HepG2 (cell line): ENCODE measurements around the gene KANK3. TPM values are rescaled to one million over a fixed set of nuclear protein-coding genes. Genes with fewer than 3 reads are reported as not detected.

ENCODE experiments used
- ATAC-seq: fragments of 200-7000 bp; cut with Tn5 transposase; 3 replicates; pipeline ENCODE4 v1.9.1; 2020; ENCODE audit warnings: mild to moderate bottlenecking, moderate library complexity
- BruUV-seq: library from RNA; stranded (reverse); fragments of 400-500 nt; replicated peaks from 2 replicates; lab custom pipeline; 2021; lab: Mats Ljungman, UMichigan
- CTCF ChIA-PET: fragments of 300-600 bp; formaldehyde crosslinking; extraction: SDS; loops from one replicate; lab custom pipeline; 2021; ENCODE audit warnings: low total read pairs, inconsistent platforms, low intra/inter-chr PET ratio; lab: Yijun Ruan, JAX
- POLR2A ChIA-PET: fragments of 350-600 bp; sonication (Branson Sonifier 250); formaldehyde crosslinking; loops from one replicate; lab custom pipeline; 2020; ENCODE audit warnings: antibody characterized with exemption, inconsistent platforms; lab: Yijun Ruan, JAX
- DNase-seq: peaks from one replicate; pipeline ENCODE4 v3.0.0-alpha.2; 2015; ENCODE audit warnings: low spot score
- FAIRE-seq: peaks from 3 replicates; lab custom pipeline; 2011; peaks lifted over from hg19 to GRCh38; lab: Jason Lieb, UNC
- H2AFZ ChIP-seq: one replicate; pipeline ENCODE4 v1.6.1; 2011; ENCODE audit warnings: low read length, inconsistent platforms
- H3K27ac ChIP-seq: fragments of 300-600 bp; 3 replicates; pipeline ENCODE4 v1.8.0; 2011; ENCODE audit warnings: mixed run types, mild to moderate bottlenecking, mixed read lengths, low read length, inconsistent platforms; ENCODE audit not compliant: insufficient read depth; ENCODE audit errors: extremely low read length
- H3K27me3 ChIP-seq, 2 experiments: fragments of 200-600 bp in 1 of 2; 2 replicates in 1 of 2; 3 replicates in 1 of 2; pipeline versions ENCODE4 v1.6.0 to v1.8.0; 2011; ENCODE audit warnings: low read length in 2 of 2, mild to moderate bottlenecking in 2 of 2, moderate library complexity in 2 of 2, inconsistent platforms in 1 of 2; ENCODE audit not compliant: insufficient read depth in 2 of 2, control insufficient read depth in 1 of 2
- H3K36me3 ChIP-seq, 2 experiments: fragments of 200-600 bp in 1 of 2; replicated peaks in 1 of 2; 2 replicates in 1 of 2; 3 replicates in 1 of 2; pipeline versions ENCODE4 v1.5.1 to v1.8.0; 2011; ENCODE audit warnings: low read length in 2 of 2, inconsistent platforms in 1 of 2; ENCODE audit not compliant: insufficient read depth in 2 of 2, control insufficient read depth in 1 of 2
- H3K4me1 ChIP-seq: 2 replicates; pipeline ENCODE4 v1.5.1; 2012; ENCODE audit warnings: low read length, inconsistent platforms; ENCODE audit not compliant: insufficient read depth
- H3K4me2 ChIP-seq: 2 replicates; pipeline ENCODE4 v1.6.0; 2011; ENCODE audit warnings: low read depth, low read length, inconsistent platforms
- H3K4me3 ChIP-seq, 3 experiments: fragments of 200-600 bp in 1 of 3; sonication (generic), shearing (Covaris generic) in 1 of 3; replicated peaks in 1 of 3; 2 replicates each; pipeline ENCODE4 v1.5.1; 2011 to 2016; ENCODE audit warnings: low read length in 3 of 3, inconsistent platforms in 2 of 3, low read depth in 2 of 3, mild to moderate bottlenecking in 2 of 3, control low read depth in 1 of 3, mixed read lengths in 1 of 3; ENCODE audit not compliant: insufficient read depth in 1 of 3
- H3K79me2 ChIP-seq: one replicate; pipeline ENCODE4 v1.6.1; 2011; ENCODE audit warnings: low read length, inconsistent platforms; ENCODE audit not compliant: insufficient read depth
- H3K9ac ChIP-seq: 2 replicates; pipeline ENCODE4 v1.6.0; 2011; ENCODE audit warnings: mild to moderate bottlenecking, low read depth, low read length, inconsistent platforms; ENCODE audit not compliant: insufficient read depth
- H3K9me3 ChIP-seq: 2 replicates; pipeline ENCODE4 v1.5.1; 2012; ENCODE audit warnings: mild to moderate bottlenecking, low read length
- H4K20me1 ChIP-seq: 2 replicates; pipeline ENCODE4 v1.6.0; 2011; ENCODE audit warnings: inconsistent platforms, mild to moderate bottlenecking, low read length, moderate library complexity; ENCODE audit not compliant: insufficient read depth
- AGO2 ChIP-seq: fragments of 200-400 bp; formaldehyde crosslinking; optimal IDR thresholded peaks from 2 replicates; pipeline ENCODE3; 2017; ENCODE audit warnings: mild to moderate bottlenecking, low read depth, low read length, moderate library complexity
- ARNT2 ChIP-seq: sonication (generic); formaldehyde crosslinking; IDR thresholded peaks from 2 replicates; pipeline ENCODE4 v1.8.0; 2022; ENCODE audit warnings: mild to moderate bottlenecking, low read depth, missing genetic modification reagents, moderate library complexity
- ASH2L ChIP-seq: fragments of 300-600, 200-600 bp; sonication (generic); IDR thresholded peaks from 2 replicates; pipeline ENCODE4 v1.7.0; 2017; ENCODE audit warnings: low read depth, mild to moderate bottlenecking, moderate library complexity, mixed read lengths, low read length; ENCODE audit not compliant: insufficient read length
- BCLAF1 ChIP-seq: fragments of 450-650 bp; IDR thresholded peaks from 2 replicates; pipeline ENCODE4 v1.6.1; 2017; ENCODE audit warnings: mild to moderate bottlenecking
- DMAP1 ChIP-seq: IDR thresholded peaks from 2 replicates; pipeline ENCODE4 v1.6.1; 2016
- EP300 ChIP-seq, 3 experiments: sonication (generic) in 1 of 3; formaldehyde crosslinking in 1 of 3; IDR thresholded peaks; 2 replicates each; pipeline versions ENCODE4 v1.5.1 to v1.6.1; 2011 to 2020; ENCODE audit warnings: low read depth in 2 of 3, low read length in 2 of 3, borderline replicate concordance in 1 of 3, improper control_type of control experiment in 1 of 3, mild to moderate bottlenecking in 1 of 3, missing genetic modification reagents in 1 of 3, moderate library complexity in 1 of 3
- HNRNPK ChIP-seq: fragments of 200-400 bp; formaldehyde crosslinking; IDR thresholded peaks from 2 replicates; pipeline ENCODE4 v1.6.1; 2018; ENCODE audit warnings: low read length, low read depth, moderate library complexity, mild to moderate bottlenecking; ENCODE audit not compliant: poor library complexity, severe bottlenecking
- HNRNPUL1 ChIP-seq: fragments of 200-400 bp; formaldehyde crosslinking; IDR thresholded peaks from 2 replicates; pipeline ENCODE4 v1.6.1; 2017; ENCODE audit warnings: low read depth, mild to moderate bottlenecking, low read length, moderate library complexity
- PHF8 ChIP-seq: sonication (generic); formaldehyde crosslinking; IDR thresholded peaks from 2 replicates; pipeline ENCODE4 v1.5.0; 2020; ENCODE audit warnings: missing genetic modification reagents
- POLR2A ChIP-seq, 2 experiments: IDR thresholded peaks; 2 replicates each; pipeline ENCODE4 v1.6.1; 2011; ENCODE audit warnings: low read depth in 2 of 2, low read length in 2 of 2, mild to moderate bottlenecking in 1 of 2, moderate library complexity in 1 of 2; ENCODE audit not compliant: insufficient read depth in 1 of 2
- POLR2AphosphoS2 ChIP-seq: IDR thresholded peaks from 2 replicates; pipeline ENCODE4 v1.6.1; 2011; ENCODE audit warnings: low read depth, low read length, improper control_type of control experiment
- RBM39 ChIP-seq: fragments of 200-400 bp; formaldehyde crosslinking; IDR thresholded peaks from one replicate; pipeline ENCODE4 v1.6.1; 2018; ENCODE audit warnings: antibody characterized with exemption, mild to moderate bottlenecking, low read depth, low read length; ENCODE audit not compliant: poor library complexity, severe bottlenecking
- SNAPC5 ChIP-seq: sonication (generic); formaldehyde crosslinking; IDR thresholded peaks from 2 replicates; pipeline ENCODE4 v1.8.1; 2023; ENCODE audit warnings: mild to moderate bottlenecking, missing genetic modification reagents, borderline replicate concordance
- SP1 ChIP-seq, 2 experiments: fragments of 450-650 bp in 1 of 2; sonication (generic) in 1 of 2; formaldehyde crosslinking in 1 of 2; IDR thresholded peaks; 2 replicates each; pipeline versions ENCODE4 v1.4.0 to v1.6.1; 2016 to 2020; ENCODE audit warnings: missing genetic modification reagents in 1 of 2
- SP5 ChIP-seq: IDR thresholded peaks from 2 replicates; pipeline ENCODE4 v1.6.1; 2016; ENCODE audit warnings: low read depth, borderline replicate concordance
- SPEN ChIP-seq: sonication (generic); formaldehyde crosslinking; IDR thresholded peaks from 2 replicates; pipeline ENCODE4 v1.5.1; 2020; ENCODE audit warnings: low read depth, mild to moderate bottlenecking, missing genetic modification reagents
- TGIF2 ChIP-seq: IDR thresholded peaks from 2 replicates; pipeline ENCODE4 v1.6.1; 2016; ENCODE audit warnings: control low read depth, missing compliant biosample characterization
- ZFX ChIP-seq: sonication (generic); formaldehyde crosslinking; IDR thresholded peaks from 2 replicates; pipeline ENCODE4 v1.4.0; 2020; ENCODE audit warnings: mild to moderate bottlenecking, low read depth, missing genetic modification reagents, moderate library complexity
- ZFY ChIP-seq: sonication (generic); formaldehyde crosslinking; IDR thresholded peaks from 2 replicates; pipeline ENCODE4 v1.4.0; 2020; ENCODE audit warnings: missing genetic modification reagents
- ZNF558 ChIP-seq: sonication (generic); formaldehyde crosslinking; IDR thresholded peaks from 2 replicates; pipeline ENCODE4 v1.9.0; 2022; ENCODE audit warnings: mild to moderate bottlenecking, missing genetic modification reagents, borderline replicate concordance
- ZNF83 ChIP-seq: sonication (generic); formaldehyde crosslinking; IDR thresholded peaks from 2 replicates; pipeline ENCODE4 v1.4.0; 2020; ENCODE audit warnings: missing genetic modification reagents, mild to moderate bottlenecking, borderline replicate concordance
- ZSCAN21 ChIP-seq: sonication (generic); formaldehyde crosslinking; IDR thresholded peaks from 2 replicates; pipeline ENCODE4 v1.8.0; 2022; ENCODE audit warnings: mild to moderate bottlenecking, missing genetic modification reagents, moderate library complexity, borderline replicate concordance
- WGBS: methylation state at CpG from one replicate; pipeline ENCODE4 v1.1.6; 2017; ENCODE audit warnings: low lambda C conversion rate; 5-methylcytosine and 5-hydroxymethylcytosine counted together
- in situ Hi-C: cut with HindIII; loops from 2 replicates; pipeline ENCODE4 v1.10.0; 2017; ENCODE audit warnings: low pct_unique_long_range_greater_than_20kb; ENCODE audit not compliant: extremely low pct_ligation_motif_present
- intact Hi-C: fragments of 100-400 bp; cut with micrococcal nuclease; formaldehyde crosslinking; loops from one replicate; pipeline ENCODE4 v1.10.0; 2022; ENCODE audit not compliant: unreplicated experiment
- polyA plus RNA-seq, 8 experiments: library from polyadenylated mRNA; depleted of rRNA in 3 of 8; stranded (reverse) in 7 of 8; unstranded in 1 of 8; fragments of >200 nt; fragmentation: Illumina TruSeq in 4 of 8; extraction: Trizol in 4 of 8; gene quantifications; 2 replicates each; pipeline versions ENCODE4 v1.2.1 to v1.2.3, GENCODE V29; 2011 to 2016; ENCODE audit warnings: low read depth in 4 of 8, missing spikeins in 1 of 8, mixed read lengths in 1 of 8; ENCODE audit not compliant: insufficient read depth in 1 of 8
- total RNA-seq, 5 experiments: library from RNA; depleted of rRNA; stranded (reverse); fragments of >200 nt; fragmentation: Illumina TruSeq; extraction: Trizol; gene quantifications; 2 replicates each; pipeline ENCODE4 v1.2.3, GENCODE V29; 2016; ENCODE audit warnings: low read depth in 1 of 5

KANK3 gene
- total and polyA plus RNA-seq, 2 of the 13 experiments (the other 11 are each of a cell fraction or from before 2014, with no cell fraction given), result 0.15 to 0.20 TPM

- Histone ChIP-seq H3K4me2 (peak overlapping the region; percentile 95), H3K9ac (peak overlapping the region; percentile 100), H3K27me3 (no peaks in the 10 kb centered on the region), H4K20me1 (peaks cover 9% of the 10 kb centered on the region), H3K36me3 (no peaks in the 10 kb centered on the region), H3K4me1 (peaks cover 88% of the 10 kb centered on the region), H3K9me3 (no peaks in the 10 kb centered on the region), H3K27ac (peak overlapping the region; percentile 96), H3K4me3 (peak overlapping the region; percentile 84 to 86 (median 85)), H2AFZ (no peak overlapping the region), H3K79me2 (peaks cover 35% of the 10 kb centered on the region)
- peak; percentile 64 for ATAC-seq
- TF ChIP-seq ZNF83 (CRISPR knock-in tag), result no peak
- TF ChIP-seq RBM39, result peak; percentile 16
- peak; percentile 4; the same call in 1 of the 2 replicates for TF ChIP-seq PHF8 (CRISPR knock-in tag)
- 0 out of 2 replicates have a peak, but pooled peaks have one; percentile 2 for TF ChIP-seq SPEN
- TF ChIP-seq AGO2, result peak; percentile 0
- peak; percentile 8 for TF ChIP-seq ASH2L
- no peak; the same call in 1 of the 2 replicates for TF ChIP-seq ZFY (CRISPR knock-in tag)
- 0 out of 2 replicates have a peak, but pooled peaks have one; percentile 1 for TF ChIP-seq ZFX (CRISPR knock-in tag)
- peak; percentile 8 to 38; a peak in 2 of 4 replicates for TF ChIP-seq POLR2A (IDR thresholded peaks at IDR 0.05; ENCODE audit: insufficient read depth in 1 of 2, low read depth in 2 of 2, low read length in 2 of 2)
- TF ChIP-seq SP1 (IDR thresholded peaks at IDR 0.05), result 0 out of 2 replicates have a peak, but pooled peaks have one; percentile 35
- 0 out of 2 replicates have a peak, but pooled peaks have one; percentile 23 for TF ChIP-seq SP1 (CRISPR knock-in tag; IDR thresholded peaks at IDR 0.05)
- TF ChIP-seq SNAPC5 (CRISPR knock-in tag), result no peak
- TF ChIP-seq SP5 (CRISPR knock-in tag), result 0 out of 2 replicates have a peak, but pooled peaks have one; percentile 7
- 0 out of 2 replicates have a peak, but pooled peaks have one; percentile 4 for TF ChIP-seq ZSCAN21 (CRISPR knock-in tag)
- no peak for TF ChIP-seq HNRNPUL1
- TF ChIP-seq POLR2AphosphoS2, result peak; percentile 49; the same call in 1 of the 2 replicates
- peak; percentile 50 for TF ChIP-seq HNRNPK
- no peak for TF ChIP-seq BCLAF1
- no peak for TF ChIP-seq TGIF2 (CRISPR knock-in tag)
- no peak for TF ChIP-seq DMAP1 (CRISPR knock-in tag)
- 0 out of 2 replicates have a peak, but pooled peaks have one; percentile 11 for TF ChIP-seq ARNT2 (CRISPR knock-in tag)
- 0 out of 2 replicates have a peak, but pooled peaks have one; percentile 8 for TF ChIP-seq ZNF558 (CRISPR knock-in tag)
- 0 out of 4 replicates have a peak, but pooled peaks of 1 of the 2 experiments have one; percentile 7 for TF ChIP-seq EP300 (IDR thresholded peaks at IDR 0.05; ENCODE audit: low read depth in 2 of 2, low read length in 2 of 2)
- TF ChIP-seq EP300 (CRISPR knock-in tag; IDR thresholded peaks at IDR 0.05; ENCODE audit: borderline replicate concordance), result no peak
- intact Hi-C loops (no loop called here), in situ Hi-C loops (no loop called here)
- peak; percentile 67 for FAIRE-seq
- BruUV-seq, result no TSS peak
- 0% methylated on average over 13 of the region's 28 CpGs for WGBS
- ChIA-PET CTCF (interaction anchor here (1.4 kb wide), 1 partner anchor 37 kb away, joined by 3 read pairs; no protein-coding TSS in a partner anchor), POLR2A (interaction anchor here (0.6 to 3.0 kb wide), 24 partner anchors 8 to 136 kb away, joined by 3 to 41 read pairs (median 6); partner anchors contain the start of genes ANGPTL4, HNRNPM, MARCHF2 and NDUFA7)
- DNase-seq, result peak; percentile 81
Observed at GRCh38 chr19:8390617-8390981, 47.5 kb upstream of the KANK3 start.
